ENCODE measurements around the gene LYPD3. TPM values are rescaled to one million over a fixed set of nuclear protein-coding genes. Genes with fewer than 3 reads are reported as not detected.

LYPD3 gene
- polyA plus RNA-seq, 2 donors = 208 to 770 TPM

- WGBS, 2 donors = 78 to 84% methylated on average over 6 of the region's 6 CpGs
- H3K9me3 ChIP-seq (ENCODE audit: control insufficient read depth in 2 of 2, insufficient read depth in 1 of 2, low read depth in 1 of 2, low read length in 1 of 2) = no peaks in the 10 kb centered on the region
- no peak overlapping the region for H3K4me3 ChIP-seq (ENCODE audit: low read depth in 1 of 2, low read length in 2 of 2)
- H3K27me3 ChIP-seq (ENCODE audit: control insufficient read depth in 1 of 2, insufficient read depth in 2 of 2, low read length in 2 of 2) = no peaks in the 10 kb centered on the region
- peak overlapping the region; percentile 79 for H3K27ac ChIP-seq (ENCODE audit: low read depth in 2 of 2, low read length in 1 of 2)
- H3K4me1 ChIP-seq (ENCODE audit: control insufficient read depth in 2 of 2, insufficient read depth in 2 of 2, low read length in 1 of 2) = peaks cover 0 to 5% of the 10 kb centered on the region in 2 donors
- H3K36me3 ChIP-seq (ENCODE audit: control insufficient read depth in 2 of 2, insufficient read depth in 2 of 2, low read length in 1 of 2) = peaks cover 0 to 3% of the 10 kb centered on the region in 2 donors
Observed at GRCh38 chr19:43467276-43467675, 1.9 kb upstream of the LYPD3 start.

- Histone ChIP-seq H3K9me3 (ENCODE audit: control insufficient read depth in 2 of 2, insufficient read depth in 1 of 2, low read depth in 1 of 2, low read length in 1 of 2) (no peaks in the 10 kb centered on the region), H3K4me1 (ENCODE audit: control insufficient read depth in 2 of 2, insufficient read depth in 2 of 2, low read length in 1 of 2) (peaks cover 0 to 5% of the 10 kb centered on the region in 2 donors), H3K27ac (ENCODE audit: low read depth in 2 of 2, low read length in 1 of 2) (peak overlapping the region in 1 of 2 donors; percentile 44), H3K36me3 (ENCODE audit: control insufficient read depth in 2 of 2, insufficient read depth in 2 of 2, low read length in 1 of 2) (peaks cover 0 to 3% of the 10 kb centered on the region in 2 donors), H3K4me3 (ENCODE audit: low read depth in 1 of 2, low read length in 2 of 2) (no peak overlapping the region), H3K27me3 (ENCODE audit: control insufficient read depth in 1 of 2, insufficient read depth in 2 of 2, low read length in 2 of 2) (no peaks in the 10 kb centered on the region)
- 98 to 100% methylated on average over 1 of the region's 1 CpG for WGBS, 2 donors
Observed at GRCh38 chr19:43466793-43467192, 1.4 kb upstream of the LYPD3 start.

GRCh38 chr19:43464134-43464775 lies 1.2 kb downstream of the LYPD3 start:
- H3K4me1 ChIP-seq (ENCODE audit: control insufficient read depth in 2 of 2, insufficient read depth in 2 of 2, low read length in 1 of 2) = peaks cover 0 to 8% of the 10 kb centered on the region in 2 donors
- WGBS, 2 donors = 11 to 14% methylated on average over 32 to 33 of the region's 33 CpGs
- H3K36me3 ChIP-seq (ENCODE audit: control insufficient read depth in 2 of 2, insufficient read depth in 2 of 2, low read length in 1 of 2) = peaks cover 0 to 15% of the 10 kb centered on the region in 2 donors
- H3K27ac ChIP-seq (ENCODE audit: low read depth in 2 of 2, low read length in 1 of 2) = peak overlapping the region; percentile 87 to 99
- H3K4me3 ChIP-seq (ENCODE audit: low read depth in 1 of 2, low read length in 2 of 2) = peak overlapping the region; percentile 69 to 72
- no peaks in the 10 kb centered on the region for H3K9me3 ChIP-seq (ENCODE audit: control insufficient read depth in 2 of 2, insufficient read depth in 1 of 2, low read depth in 1 of 2, low read length in 1 of 2)
- no peaks in the 10 kb centered on the region for H3K27me3 ChIP-seq (ENCODE audit: control insufficient read depth in 1 of 2, insufficient read depth in 2 of 2, low read length in 2 of 2)

- H3K27me3 ChIP-seq (ENCODE audit: control insufficient read depth in 1 of 2, insufficient read depth in 2 of 2, low read length in 2 of 2) = no peaks in the 10 kb centered on the region
- peaks cover 0 to 15% of the 10 kb centered on the region in 2 donors for H3K36me3 ChIP-seq (ENCODE audit: control insufficient read depth in 2 of 2, insufficient read depth in 2 of 2, low read length in 1 of 2)
- peak overlapping the region; percentile 69 to 72 for H3K4me3 ChIP-seq (ENCODE audit: low read depth in 1 of 2, low read length in 2 of 2)
- WGBS, 2 donors = 0 to 1% methylated on average over 55 to 57 of the region's 57 CpGs
- peak overlapping the region; percentile 87 to 99 for H3K27ac ChIP-seq (ENCODE audit: low read depth in 2 of 2, low read length in 1 of 2)
- H3K4me1 ChIP-seq (ENCODE audit: control insufficient read depth in 2 of 2, insufficient read depth in 2 of 2, low read length in 1 of 2) = peaks cover 0 to 8% of the 10 kb centered on the region in 2 donors
- H3K9me3 ChIP-seq (ENCODE audit: control insufficient read depth in 2 of 2, insufficient read depth in 1 of 2, low read depth in 1 of 2, low read length in 1 of 2) = no peaks in the 10 kb centered on the region
Observed at GRCh38 chr19:43463381-43464133, 1.9 kb downstream of the LYPD3 start.

- no peaks in the 10 kb centered on the region for H3K27me3 ChIP-seq (ENCODE audit: control insufficient read depth in 1 of 2, insufficient read depth in 2 of 2, low read length in 2 of 2)
- H3K9me3 ChIP-seq (ENCODE audit: control insufficient read depth in 2 of 2, insufficient read depth in 1 of 2, low read depth in 1 of 2, low read length in 1 of 2) = no peaks in the 10 kb centered on the region
- peaks cover 0 to 8% of the 10 kb centered on the region in 2 donors for H3K4me1 ChIP-seq (ENCODE audit: control insufficient read depth in 2 of 2, insufficient read depth in 2 of 2, low read length in 1 of 2)
- peaks cover 0 to 15% of the 10 kb centered on the region in 2 donors for H3K36me3 ChIP-seq (ENCODE audit: control insufficient read depth in 2 of 2, insufficient read depth in 2 of 2, low read length in 1 of 2)
- H3K27ac ChIP-seq (ENCODE audit: low read depth in 2 of 2, low read length in 1 of 2) = peak overlapping the region; percentile 87 to 95
- 10% methylated on average over 33 of the region's 33 CpGs for WGBS, 2 donors
- peak overlapping the region; percentile 69 to 72 for H3K4me3 ChIP-seq (ENCODE audit: low read depth in 1 of 2, low read length in 2 of 2)
Observed at GRCh38 chr19:43462785-43463380, 2.5 kb downstream of the LYPD3 start.

GRCh38 chr19:43462383-43462782 lies 3.0 kb downstream of the LYPD3 start:
- H3K27ac ChIP-seq (ENCODE audit: low read depth in 2 of 2, low read length in 1 of 2) = peak overlapping the region; percentile 87 to 95
- 91 to 94% methylated on average over 7 of the region's 7 CpGs for WGBS, 2 donors
- peaks cover 0 to 8% of the 10 kb centered on the region in 2 donors for H3K4me1 ChIP-seq (ENCODE audit: control insufficient read depth in 2 of 2, insufficient read depth in 2 of 2, low read length in 1 of 2)
- peaks cover 0 to 15% of the 10 kb centered on the region in 2 donors for H3K36me3 ChIP-seq (ENCODE audit: control insufficient read depth in 2 of 2, insufficient read depth in 2 of 2, low read length in 1 of 2)
- peak overlapping the region in 1 of 2 donors; percentile 69 for H3K4me3 ChIP-seq (ENCODE audit: low read depth in 1 of 2, low read length in 2 of 2)
- no peaks in the 10 kb centered on the region for H3K27me3 ChIP-seq (ENCODE audit: control insufficient read depth in 1 of 2, insufficient read depth in 2 of 2, low read length in 2 of 2)
- no peaks in the 10 kb centered on the region for H3K9me3 ChIP-seq (ENCODE audit: control insufficient read depth in 2 of 2, insufficient read depth in 1 of 2, low read depth in 1 of 2, low read length in 1 of 2)

GRCh38 chr19:43461303-43461702 lies 4.1 kb downstream of the LYPD3 start:
- Histone ChIP-seq H3K27me3 (ENCODE audit: control insufficient read depth in 1 of 2, insufficient read depth in 2 of 2, low read length in 2 of 2) (no peaks in the 10 kb centered on the region), H3K27ac (ENCODE audit: low read depth in 2 of 2, low read length in 1 of 2) (peak overlapping the region in 1 of 2 donors; percentile 47), H3K36me3 (ENCODE audit: control insufficient read depth in 2 of 2, insufficient read depth in 2 of 2, low read length in 1 of 2) (peaks cover 0 to 15% of the 10 kb centered on the region in 2 donors), H3K4me1 (ENCODE audit: control insufficient read depth in 2 of 2, insufficient read depth in 2 of 2, low read length in 1 of 2) (peaks cover 0 to 8% of the 10 kb centered on the region in 2 donors), H3K9me3 (ENCODE audit: control insufficient read depth in 2 of 2, insufficient read depth in 1 of 2, low read depth in 1 of 2, low read length in 1 of 2) (no peaks in the 10 kb centered on the region), H3K4me3 (ENCODE audit: low read depth in 1 of 2, low read length in 2 of 2) (no peak overlapping the region)
- WGBS, 2 donors = 88 to 90% methylated on average over 12 of the region's 12 CpGs

GRCh38 chr19:43460362-43461016 lies 4.9 kb downstream of the LYPD3 start:
- H3K4me3 ChIP-seq (ENCODE audit: low read depth in 1 of 2, low read length in 2 of 2) = no peak overlapping the region
- H3K27ac ChIP-seq (ENCODE audit: low read depth in 2 of 2, low read length in 1 of 2) = peak overlapping the region in 1 of 2 donors; percentile 27
- WGBS, 2 donors = 79 to 84% methylated on average over 16 of the region's 16 CpGs

GRCh38 chr19:43457809-43458208 lies 7.6 kb downstream of the LYPD3 start:
- H3K27me3 ChIP-seq (ENCODE audit: control insufficient read depth in 1 of 2, insufficient read depth in 2 of 2, low read length in 2 of 2) = no peaks in the 10 kb centered on the region
- peaks cover 0 to 12% of the 10 kb centered on the region in 2 donors for H3K36me3 ChIP-seq (ENCODE audit: control insufficient read depth in 2 of 2, insufficient read depth in 2 of 2, low read length in 1 of 2)
- 61 to 63% methylated on average over 4 of the region's 4 CpGs for WGBS, 2 donors
- peak overlapping the region; percentile 49 to 78 for H3K27ac ChIP-seq (ENCODE audit: low read depth in 2 of 2, low read length in 1 of 2)
- no peak overlapping the region for H3K4me3 ChIP-seq (ENCODE audit: low read depth in 1 of 2, low read length in 2 of 2)
- no peaks in the 10 kb centered on the region for H3K9me3 ChIP-seq (ENCODE audit: control insufficient read depth in 2 of 2, insufficient read depth in 1 of 2, low read depth in 1 of 2, low read length in 1 of 2)
- H3K4me1 ChIP-seq (ENCODE audit: control insufficient read depth in 2 of 2, insufficient read depth in 2 of 2, low read length in 1 of 2) = peaks cover 0 to 3% of the 10 kb centered on the region in 2 donors

More at GRCh38 chr19:43460362-43461016, 4.9 kb downstream of the LYPD3 start:
- Histone ChIP-seq H3K27me3 (ENCODE audit: control insufficient read depth in 1 of 2, insufficient read depth in 2 of 2, low read length in 2 of 2) (no peaks in the 10 kb centered on the region), H3K36me3 (ENCODE audit: control insufficient read depth in 2 of 2, insufficient read depth in 2 of 2, low read length in 1 of 2) (peaks cover 0 to 15% of the 10 kb centered on the region in 2 donors), H3K9me3 (ENCODE audit: control insufficient read depth in 2 of 2, insufficient read depth in 1 of 2, low read depth in 1 of 2, low read length in 1 of 2) (no peaks in the 10 kb centered on the region), H3K4me1 (ENCODE audit: control insufficient read depth in 2 of 2, insufficient read depth in 2 of 2, low read length in 1 of 2) (peaks cover 0 to 8% of the 10 kb centered on the region in 2 donors)
